GM23338 (cell line): ENCODE results near the gene EEPD1. TPM values are rescaled to one million over a fixed set of nuclear protein-coding genes. Genes with fewer than 3 reads are reported as not detected.

Experiments
- ATAC-seq: fragments of 200-7000 bp; cut with Tn5 transposase; 3 replicates; pipeline ENCODE4 v1.9.1; 2020
- DNase-seq: peaks from one replicate; pipeline ENCODE4 v3.0.0-alpha.2; 2015; ENCODE audit warnings: low spot score
- H2AFZ ChIP-seq: fragments of 200-600 bp; sonication (generic); 2 replicates; pipeline ENCODE4 v1.8.0; 2016; ENCODE audit warnings: antibody characterized with exemption, mild to moderate bottlenecking, moderate library complexity
- H3F3A ChIP-seq: fragments of 200-600 bp; sonication (generic); replicated peaks from 2 replicates; pipeline ENCODE4 v1.8.0; 2017; ENCODE audit warnings: antibody characterized with exemption, mixed run types, low read depth
- H3K27ac ChIP-seq: fragments of 200-600 bp; sonication (generic); 2 replicates; pipeline ENCODE4 v1.6.1; 2016; ENCODE audit warnings: low read depth
- H3K27me3 ChIP-seq: fragments of 200-600 bp; sonication (generic); 2 replicates; pipeline ENCODE4 v1.8.0; 2016; ENCODE audit warnings: mild to moderate bottlenecking, mixed run types, moderate library complexity; ENCODE audit not compliant: insufficient read depth
- H3K36me3 ChIP-seq: fragments of 200-600 bp; sonication (generic); 2 replicates; pipeline ENCODE4 v1.8.0; 2016; ENCODE audit warnings: mild to moderate bottlenecking; ENCODE audit not compliant: insufficient read depth
- H3K4me1 ChIP-seq: fragments of 200-600 bp; sonication (generic); 2 replicates; pipeline ENCODE4 v1.8.0; 2016; ENCODE audit warnings: mild to moderate bottlenecking, moderate library complexity; ENCODE audit not compliant: insufficient read depth
- H3K4me2 ChIP-seq: fragments of 200-600 bp; sonication (generic); 2 replicates; pipeline ENCODE4 v1.7.1; 2017; ENCODE audit warnings: mixed run types
- H3K4me3 ChIP-seq: fragments of 200-600 bp; sonication (generic); 2 replicates; pipeline ENCODE4 v1.6.1; 2016; ENCODE audit warnings: mixed run types
- H3K79me2 ChIP-seq: fragments of 200-600 bp; sonication (generic); replicated peaks from 2 replicates; pipeline ENCODE4 v1.8.0; 2017; ENCODE audit warnings: mild to moderate bottlenecking; ENCODE audit not compliant: insufficient read depth
- H3K9me2 ChIP-seq: fragments of 200-600 bp; sonication (generic); 2 replicates; pipeline ENCODE4 v1.8.0; 2017; ENCODE audit not compliant: insufficient read depth
- H4K20me1 ChIP-seq: fragments of 200-600 bp; sonication (generic); replicated peaks from 2 replicates; pipeline ENCODE4 v1.8.0; 2017; ENCODE audit warnings: mild to moderate bottlenecking; ENCODE audit not compliant: insufficient read depth
- H3K27ac Mint-ChIP-seq: 2 replicates; pipeline ENCODE4 v1.8.0; 2020; ENCODE audit warnings: inconsistent platforms, mild to moderate bottlenecking, moderate library complexity, mixed read lengths
- H3K27me3 Mint-ChIP-seq: 3 replicates; pipeline ENCODE4 v1.8.0; 2022; ENCODE audit warnings: low read depth, mild to moderate bottlenecking, moderate library complexity, mixed read lengths, inconsistent platforms; ENCODE audit not compliant: insufficient read depth, poor library complexity
- H3K36me3 Mint-ChIP-seq: 3 replicates; pipeline ENCODE4 v1.8.0; 2021; ENCODE audit warnings: low read depth, mild to moderate bottlenecking, inconsistent platforms, moderate library complexity, mixed read lengths
- H3K4me1 Mint-ChIP-seq: 3 replicates; pipeline ENCODE4 v1.8.0; 2020; ENCODE audit warnings: mild to moderate bottlenecking, inconsistent platforms, mixed read lengths
- H3K4me3 Mint-ChIP-seq: 3 replicates; pipeline ENCODE4 v1.8.0; 2021; ENCODE audit warnings: moderate library complexity, mild to moderate bottlenecking, inconsistent platforms, mixed read lengths
- H3K9me3 Mint-ChIP-seq: 3 replicates; pipeline ENCODE4 v1.8.0; 2020; ENCODE audit warnings: moderate library complexity, mild to moderate bottlenecking, inconsistent platforms, mixed read lengths
- CREB1 ChIP-seq: fragments of 250-450 bp; sonication (Bioruptor Pico); IDR thresholded peaks from 2 replicates; pipeline ENCODE4 v1.5.0; 2020; ENCODE audit warnings: low read depth, mild to moderate bottlenecking, moderate library complexity
- EZH2 ChIP-seq: fragments of 200-600 bp; sonication (generic); IDR thresholded peaks from one replicate; pipeline ENCODE4 v1.8.0; 2017; ENCODE audit warnings: antibody characterized with exemption, mild to moderate bottlenecking, low read depth; ENCODE audit not compliant: unreplicated experiment
- EZH2phosphoT487 ChIP-seq: fragments of 200-600 bp; sonication (generic); IDR thresholded peaks from one replicate; pipeline ENCODE4 v1.8.1; 2018; ENCODE audit warnings: antibody characterized with exemption; ENCODE audit not compliant: unreplicated experiment
- JUNB ChIP-seq: IDR thresholded peaks from one replicate; pipeline ENCODE4 v1.6.1; 2016; ENCODE audit warnings: antibody characterized with exemption; ENCODE audit not compliant: unreplicated experiment
- NANOG ChIP-seq: IDR thresholded peaks from 2 replicates; pipeline ENCODE4 v1.6.1; 2016; ENCODE audit warnings: antibody characterized with exemption, borderline replicate concordance
- POLR2AphosphoS5 ChIP-seq: IDR thresholded peaks from 2 replicates; pipeline ENCODE4 v1.6.1; 2016; ENCODE audit warnings: antibody characterized with exemption, low read depth
- STAT1 ChIP-seq: IDR thresholded peaks from one replicate; pipeline ENCODE4 v1.6.1; 2016; ENCODE audit warnings: antibody characterized with exemption; ENCODE audit not compliant: unreplicated experiment
- ZNF114 ChIP-seq: fragments of 250-450 bp; sonication (Bioruptor Pico); IDR thresholded peaks from 2 replicates; pipeline ENCODE4 v1.5.0; 2020; ENCODE audit warnings: mild to moderate bottlenecking, moderate library complexity
- ZNF331 ChIP-seq: fragments of 250-450 bp; sonication (Bioruptor Pico); IDR thresholded peaks from 2 replicates; pipeline ENCODE4 v1.5.0; 2020; ENCODE audit warnings: low read depth, mild to moderate bottlenecking, moderate library complexity
- polyA plus RNA-seq: library from polyadenylated mRNA; unstranded; fragments of >200 nt; fragmentation: Nextera tagmentation; extraction: Ambion mirVana; gene quantifications from 2 replicates; pipeline ENCODE4 v1.2.1, GENCODE V29; 2016
- total RNA-seq: library from RNA; depleted of rRNA; stranded (reverse); fragments of >200 nt; shearing (Covaris generic); gene quantifications from 2 replicates; pipeline ENCODE4 v1.2.3, GENCODE V29; 2014
- TF ChIP-seq, protein P1 (sequence below): IDR thresholded peaks from one replicate; pipeline ENCODE4 v1.6.1; 2018; ENCODE audit warnings: antibody characterized with exemption; ENCODE audit not compliant: unreplicated experiment
- TF ChIP-seq, protein P2 (sequence below), 2 experiments: fragments of 200-600 bp in 1 of 2; sonication (generic) in 1 of 2; conservative IDR thresholded peaks; 2 replicates each; pipeline versions ENCODE4 v1.5.1 to v1.6.1; 2016 to 2017; ENCODE audit warnings: antibody characterized with exemption in 2 of 2, low read depth in 2 of 2, mild to moderate bottlenecking in 2 of 2, moderate library complexity in 1 of 2
- TF ChIP-seq, protein P3 (sequence below): IDR thresholded peaks from 2 replicates; pipeline ENCODE4 v1.6.1; 2016; ENCODE audit warnings: antibody characterized with exemption
- TF ChIP-seq, protein P4 (sequence below): fragments of 250-450 bp; sonication (Bioruptor Pico); IDR thresholded peaks from 2 replicates; pipeline ENCODE4 v1.5.0; 2020; ENCODE audit warnings: mild to moderate bottlenecking, moderate library complexity

The EEPD1 gene
- total and polyA plus RNA-seq, 2 experiments from 2014 or later, result 4.1 to 17.1 TPM

DNA sequence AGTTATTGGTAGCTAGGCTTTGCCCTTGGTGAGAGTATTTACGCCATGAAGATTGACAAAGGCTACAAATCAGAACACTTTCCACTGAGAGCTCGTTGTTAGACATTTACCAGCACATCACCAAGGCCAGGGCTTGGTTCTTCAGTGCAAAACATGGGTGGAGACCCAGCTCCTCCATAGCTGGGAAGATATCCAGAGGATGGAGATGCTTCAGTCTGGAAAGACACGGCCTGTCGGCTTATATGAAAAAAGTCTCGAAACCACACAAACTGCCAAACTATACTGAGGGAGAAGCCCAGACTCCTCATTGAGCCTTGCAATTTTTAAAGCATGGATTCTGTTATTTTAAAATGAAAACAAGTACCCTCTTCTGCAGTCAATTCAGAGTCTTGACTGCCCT, 153.2 kb downstream of the EEPD1 start:
- TF ChIP-seq EZH2phosphoT487 (no peak), ZNF114 (no peak), STAT1 (no peak), EZH2 (no peak), CREB1 (no peak), NANOG (no peak), JUNB (no peak), ZNF331 (CRISPR knock-in tag) (no peak), POLR2AphosphoS5 (no peak)
- TF ChIP-seq, protein P1, sequence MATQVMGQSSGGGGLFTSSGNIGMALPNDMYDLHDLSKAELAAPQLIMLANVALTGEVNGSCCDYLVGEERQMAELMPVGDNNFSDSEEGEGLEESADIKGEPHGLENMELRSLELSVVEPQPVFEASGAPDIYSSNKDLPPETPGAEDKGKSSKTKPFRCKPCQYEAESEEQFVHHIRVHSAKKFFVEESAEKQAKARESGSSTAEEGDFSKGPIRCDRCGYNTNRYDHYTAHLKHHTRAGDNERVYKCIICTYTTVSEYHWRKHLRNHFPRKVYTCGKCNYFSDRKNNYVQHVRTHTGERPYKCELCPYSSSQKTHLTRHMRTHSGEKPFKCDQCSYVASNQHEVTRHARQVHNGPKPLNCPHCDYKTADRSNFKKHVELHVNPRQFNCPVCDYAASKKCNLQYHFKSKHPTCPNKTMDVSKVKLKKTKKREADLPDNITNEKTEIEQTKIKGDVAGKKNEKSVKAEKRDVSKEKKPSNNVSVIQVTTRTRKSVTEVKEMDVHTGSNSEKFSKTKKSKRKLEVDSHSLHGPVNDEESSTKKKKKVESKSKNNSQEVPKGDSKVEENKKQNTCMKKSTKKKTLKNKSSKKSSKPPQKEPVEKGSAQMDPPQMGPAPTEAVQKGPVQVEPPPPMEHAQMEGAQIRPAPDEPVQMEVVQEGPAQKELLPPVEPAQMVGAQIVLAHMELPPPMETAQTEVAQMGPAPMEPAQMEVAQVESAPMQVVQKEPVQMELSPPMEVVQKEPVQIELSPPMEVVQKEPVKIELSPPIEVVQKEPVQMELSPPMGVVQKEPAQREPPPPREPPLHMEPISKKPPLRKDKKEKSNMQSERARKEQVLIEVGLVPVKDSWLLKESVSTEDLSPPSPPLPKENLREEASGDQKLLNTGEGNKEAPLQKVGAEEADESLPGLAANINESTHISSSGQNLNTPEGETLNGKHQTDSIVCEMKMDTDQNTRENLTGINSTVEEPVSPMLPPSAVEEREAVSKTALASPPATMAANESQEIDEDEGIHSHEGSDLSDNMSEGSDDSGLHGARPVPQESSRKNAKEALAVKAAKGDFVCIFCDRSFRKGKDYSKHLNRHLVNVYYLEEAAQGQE, result no peak
- TF ChIP-seq, protein P2, sequence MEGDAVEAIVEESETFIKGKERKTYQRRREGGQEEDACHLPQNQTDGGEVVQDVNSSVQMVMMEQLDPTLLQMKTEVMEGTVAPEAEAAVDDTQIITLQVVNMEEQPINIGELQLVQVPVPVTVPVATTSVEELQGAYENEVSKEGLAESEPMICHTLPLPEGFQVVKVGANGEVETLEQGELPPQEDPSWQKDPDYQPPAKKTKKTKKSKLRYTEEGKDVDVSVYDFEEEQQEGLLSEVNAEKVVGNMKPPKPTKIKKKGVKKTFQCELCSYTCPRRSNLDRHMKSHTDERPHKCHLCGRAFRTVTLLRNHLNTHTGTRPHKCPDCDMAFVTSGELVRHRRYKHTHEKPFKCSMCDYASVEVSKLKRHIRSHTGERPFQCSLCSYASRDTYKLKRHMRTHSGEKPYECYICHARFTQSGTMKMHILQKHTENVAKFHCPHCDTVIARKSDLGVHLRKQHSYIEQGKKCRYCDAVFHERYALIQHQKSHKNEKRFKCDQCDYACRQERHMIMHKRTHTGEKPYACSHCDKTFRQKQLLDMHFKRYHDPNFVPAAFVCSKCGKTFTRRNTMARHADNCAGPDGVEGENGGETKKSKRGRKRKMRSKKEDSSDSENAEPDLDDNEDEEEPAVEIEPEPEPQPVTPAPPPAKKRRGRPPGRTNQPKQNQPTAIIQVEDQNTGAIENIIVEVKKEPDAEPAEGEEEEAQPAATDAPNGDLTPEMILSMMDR (conservative IDR thresholded peaks at IDR 0.05; ENCODE audit: low read depth in 2 of 2), result no peak
- TF ChIP-seq, protein P3, sequence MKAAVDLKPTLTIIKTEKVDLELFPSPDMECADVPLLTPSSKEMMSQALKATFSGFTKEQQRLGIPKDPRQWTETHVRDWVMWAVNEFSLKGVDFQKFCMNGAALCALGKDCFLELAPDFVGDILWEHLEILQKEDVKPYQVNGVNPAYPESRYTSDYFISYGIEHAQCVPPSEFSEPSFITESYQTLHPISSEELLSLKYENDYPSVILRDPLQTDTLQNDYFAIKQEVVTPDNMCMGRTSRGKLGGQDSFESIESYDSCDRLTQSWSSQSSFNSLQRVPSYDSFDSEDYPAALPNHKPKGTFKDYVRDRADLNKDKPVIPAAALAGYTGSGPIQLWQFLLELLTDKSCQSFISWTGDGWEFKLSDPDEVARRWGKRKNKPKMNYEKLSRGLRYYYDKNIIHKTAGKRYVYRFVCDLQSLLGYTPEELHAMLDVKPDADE, result no peak
- TF ChIP-seq, protein P4, sequence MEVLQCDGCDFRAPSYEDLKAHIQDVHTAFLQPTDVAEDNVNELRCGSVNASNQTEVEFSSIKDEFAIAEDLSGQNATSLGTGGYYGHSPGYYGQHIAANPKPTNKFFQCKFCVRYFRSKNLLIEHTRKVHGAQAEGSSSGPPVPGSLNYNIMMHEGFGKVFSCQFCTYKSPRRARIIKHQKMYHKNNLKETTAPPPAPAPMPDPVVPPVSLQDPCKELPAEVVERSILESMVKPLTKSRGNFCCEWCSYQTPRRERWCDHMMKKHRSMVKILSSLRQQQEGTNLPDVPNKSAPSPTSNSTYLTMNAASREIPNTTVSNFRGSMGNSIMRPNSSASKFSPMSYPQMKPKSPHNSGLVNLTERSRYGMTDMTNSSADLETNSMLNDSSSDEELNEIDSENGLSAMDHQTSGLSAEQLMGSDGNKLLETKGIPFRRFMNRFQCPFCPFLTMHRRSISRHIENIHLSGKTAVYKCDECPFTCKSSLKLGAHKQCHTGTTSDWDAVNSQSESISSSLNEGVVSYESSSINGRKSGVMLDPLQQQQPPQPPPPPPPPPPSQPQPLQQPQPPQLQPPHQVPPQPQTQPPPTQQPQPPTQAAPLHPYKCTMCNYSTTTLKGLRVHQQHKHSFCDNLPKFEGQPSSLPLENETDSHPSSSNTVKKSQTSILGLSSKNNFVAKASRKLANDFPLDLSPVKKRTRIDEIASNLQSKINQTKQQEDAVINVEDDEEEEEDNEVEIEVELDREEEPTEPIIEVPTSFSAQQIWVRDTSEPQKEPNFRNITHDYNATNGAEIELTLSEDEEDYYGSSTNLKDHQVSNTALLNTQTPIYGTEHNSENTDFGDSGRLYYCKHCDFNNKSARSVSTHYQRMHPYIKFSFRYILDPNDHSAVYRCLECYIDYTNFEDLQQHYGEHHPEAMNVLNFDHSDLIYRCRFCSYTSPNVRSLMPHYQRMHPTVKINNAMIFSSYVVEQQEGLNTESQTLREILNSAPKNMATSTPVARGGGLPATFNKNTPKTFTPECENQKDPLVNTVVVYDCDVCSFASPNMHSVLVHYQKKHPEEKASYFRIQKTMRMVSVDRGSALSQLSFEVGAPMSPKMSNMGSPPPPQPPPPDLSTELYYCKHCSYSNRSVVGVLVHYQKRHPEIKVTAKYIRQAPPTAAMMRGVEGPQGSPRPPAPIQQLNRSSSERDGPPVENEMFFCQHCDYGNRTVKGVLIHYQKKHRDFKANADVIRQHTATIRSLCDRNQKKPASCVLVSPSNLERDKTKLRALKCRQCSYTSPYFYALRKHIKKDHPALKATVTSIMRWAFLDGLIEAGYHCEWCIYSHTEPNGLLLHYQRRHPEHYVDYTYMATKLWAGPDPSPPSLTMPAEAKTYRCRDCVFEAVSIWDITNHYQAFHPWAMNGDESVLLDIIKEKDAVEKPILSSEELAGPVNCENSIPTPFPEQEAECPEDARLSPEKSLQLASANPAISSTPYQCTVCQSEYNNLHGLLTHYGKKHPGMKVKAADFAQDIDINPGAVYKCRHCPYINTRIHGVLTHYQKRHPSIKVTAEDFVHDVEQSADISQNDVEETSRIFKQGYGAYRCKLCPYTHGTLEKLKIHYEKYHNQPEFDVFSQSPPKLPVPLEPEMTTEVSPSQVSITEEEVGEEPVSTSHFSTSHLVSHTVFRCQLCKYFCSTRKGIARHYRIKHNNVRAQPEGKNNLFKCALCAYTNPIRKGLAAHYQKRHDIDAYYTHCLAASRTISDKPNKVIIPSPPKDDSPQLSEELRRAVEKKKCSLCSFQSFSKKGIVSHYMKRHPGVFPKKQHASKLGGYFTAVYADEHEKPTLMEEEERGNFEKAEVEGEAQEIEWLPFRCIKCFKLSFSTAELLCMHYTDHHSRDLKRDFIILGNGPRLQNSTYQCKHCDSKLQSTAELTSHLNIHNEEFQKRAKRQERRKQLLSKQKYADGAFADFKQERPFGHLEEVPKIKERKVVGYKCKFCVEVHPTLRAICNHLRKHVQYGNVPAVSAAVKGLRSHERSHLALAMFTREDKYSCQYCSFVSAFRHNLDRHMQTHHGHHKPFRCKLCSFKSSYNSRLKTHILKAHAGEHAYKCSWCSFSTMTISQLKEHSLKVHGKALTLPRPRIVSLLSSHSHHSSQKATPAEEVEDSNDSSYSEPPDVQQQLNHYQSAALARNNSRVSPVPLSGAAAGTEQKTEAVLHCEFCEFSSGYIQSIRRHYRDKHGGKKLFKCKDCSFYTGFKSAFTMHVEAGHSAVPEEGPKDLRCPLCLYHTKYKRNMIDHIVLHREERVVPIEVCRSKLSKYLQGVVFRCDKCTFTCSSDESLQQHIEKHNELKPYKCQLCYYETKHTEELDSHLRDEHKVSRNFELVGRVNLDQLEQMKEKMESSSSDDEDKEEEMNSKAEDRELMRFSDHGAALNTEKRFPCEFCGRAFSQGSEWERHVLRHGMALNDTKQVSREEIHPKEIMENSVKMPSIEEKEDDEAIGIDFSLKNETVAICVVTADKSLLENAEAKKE (CRISPR knock-in tag), result no peak
- peaks cover 12% of the 10 kb centered on the region for H3K27me3 Mint-ChIP-seq

More for the DNA sequence above, 153.2 kb downstream of the EEPD1 start:
- Histone ChIP-seq H3K4me1 (no peaks in the 10 kb centered on the region), H3F3A (no peaks in the 10 kb centered on the region), H3K9me2 (0 out of 2 replicates have a peak, but pooled peaks cover 5% of the 10 kb centered on the region), H2AFZ (no peak overlapping the region), H3K36me3 (no peaks in the 10 kb centered on the region), H4K20me1 (no peaks in the 10 kb centered on the region), H3K27me3 (no peaks in the 10 kb centered on the region), H3K4me3 (no peak overlapping the region), H3K4me2 (no peak overlapping the region), H3K27ac (no peak overlapping the region), H3K79me2 (no peaks in the 10 kb centered on the region)
- Mint-ChIP-seq H3K36me3 (peaks cover 5% of the 10 kb centered on the region; the same call in 2 of the 3 replicates), H3K4me3 (no peak overlapping the region), H3K4me1 (peaks cover 19% of the 10 kb centered on the region), H3K27ac (no peak overlapping the region), H3K9me3 (no peaks in the 10 kb centered on the region)
- ATAC-seq, result no peak
- DNase-seq, result no peak
